IMR-90 (cell line): ENCODE results near the gene SS18. TPM values are rescaled to one million over a fixed set of nuclear protein-coding genes. Genes with fewer than 3 reads are reported as not detected.

Experiments
- ATAC-seq: fragments of 200-7000 bp; cut with Tn5 transposase; 2 replicates; pipeline ENCODE4 v1.9.1; 2020; ENCODE audit warnings: low read depth, mild to moderate bottlenecking, moderate library complexity
- BruUV-seq: library from RNA; stranded (reverse); fragments of 400-500 nt; replicated peaks from 2 replicates; lab custom pipeline; 2021; lab: Mats Ljungman, UMichigan
- CTCF ChIA-PET: fragments of 300-600 bp; formaldehyde crosslinking; extraction: SDS; loops from one replicate; lab custom pipeline; 2021; ENCODE audit warnings: antibody characterized with exemption; lab: Yijun Ruan, JAX
- POLR2A ChIA-PET: fragments of 300-600 bp; sonication (Branson Sonifier 250); formaldehyde crosslinking; loops from one replicate; lab custom pipeline; 2022; ENCODE audit warnings: antibody characterized with exemption; ENCODE audit not compliant: unreplicated experiment; lab: Charles Lee
- DNase-seq: peaks from one replicate; pipeline ENCODE4 v3.0.0; 2013
- H2AFZ ChIP-seq: replicated peaks from 2 replicates; pipeline ENCODE3; 2013; ENCODE audit warnings: low read length, mild to moderate bottlenecking; ENCODE audit not compliant: poor library complexity
- H2AK5ac ChIP-seq: 2 replicates; pipeline ENCODE4 v1.6.1; 2013; ENCODE audit warnings: low read depth, low read length, inconsistent platforms
- H2AK9ac ChIP-seq: replicated peaks from 2 replicates; pipeline ENCODE3; 2013; ENCODE audit warnings: mild to moderate bottlenecking, low read depth, low read length, moderate library complexity; ENCODE audit not compliant: poor library complexity
- H2BK120ac ChIP-seq: 2 replicates; pipeline ENCODE4 v1.6.1; 2013; ENCODE audit warnings: low read depth, low read length, inconsistent platforms
- H2BK15ac ChIP-seq: 3 replicates; pipeline ENCODE4 v1.6.1; 2013; ENCODE audit warnings: low read depth, low read length, inconsistent platforms
- H2BK20ac ChIP-seq: 2 replicates; pipeline ENCODE4 v1.6.1; 2013; ENCODE audit warnings: low read depth, mild to moderate bottlenecking, inconsistent platforms, low read length, moderate library complexity
- H2BK5ac ChIP-seq: 2 replicates; pipeline ENCODE4 v1.6.1; 2013; ENCODE audit warnings: mild to moderate bottlenecking, low read depth, low read length, inconsistent platforms; ENCODE audit not compliant: poor library complexity, severe bottlenecking
- H3K14ac ChIP-seq: replicated peaks from 2 replicates; pipeline ENCODE4 v1.6.1; 2013; ENCODE audit warnings: low read depth, low read length, inconsistent platforms
- H3K18ac ChIP-seq: 2 replicates; pipeline ENCODE4 v1.6.1; 2013; ENCODE audit warnings: low read depth, low read length, control low read depth
- H3K23ac ChIP-seq: 2 replicates; pipeline ENCODE4 v1.6.1; 2013; ENCODE audit warnings: low read depth, low read length, inconsistent platforms
- H3K27ac ChIP-seq: 2 replicates; pipeline ENCODE4 v1.5.1; 2013; ENCODE audit warnings: mild to moderate bottlenecking, control low read depth, low read length; ENCODE audit not compliant: insufficient read depth
- H3K27me3 ChIP-seq: 2 replicates; pipeline ENCODE4 v1.6.1; 2013; ENCODE audit warnings: low read length; ENCODE audit not compliant: control insufficient read depth, insufficient read depth
- H3K36me3 ChIP-seq: 2 replicates; pipeline ENCODE4 v1.6.1; 2013; ENCODE audit warnings: low read length, mixed read lengths; ENCODE audit not compliant: control insufficient read depth, insufficient read depth
- H3K4ac ChIP-seq: 2 replicates; pipeline ENCODE4 v1.6.1; 2013; ENCODE audit warnings: low read depth, low read length, inconsistent platforms
- H3K4me1 ChIP-seq: 2 replicates; pipeline ENCODE4 v1.6.1; 2013; ENCODE audit warnings: low read length, mixed read lengths; ENCODE audit not compliant: control insufficient read depth, insufficient read depth
- H3K4me2 ChIP-seq: 2 replicates; pipeline ENCODE4 v1.6.1; 2013; ENCODE audit warnings: low read depth, mild to moderate bottlenecking, control low read depth, low read length, moderate library complexity
- H3K4me3 ChIP-seq: 2 replicates; pipeline ENCODE4 v1.5.1; 2013; ENCODE audit warnings: low read depth, mild to moderate bottlenecking, control low read depth, low read length, moderate library complexity; ENCODE audit not compliant: insufficient read depth
- H3K56ac ChIP-seq: 2 replicates; pipeline ENCODE4 v1.6.1; 2013; ENCODE audit warnings: low read length, inconsistent platforms; ENCODE audit not compliant: insufficient read depth; ENCODE audit errors: extremely low read depth
- H3K79me1 ChIP-seq, 2 experiments: 2 replicates each; pipeline ENCODE4 v1.6.1; 2013; ENCODE audit warnings: low read length in 2 of 2, inconsistent platforms in 1 of 2, low read depth in 1 of 2
- H3K9ac ChIP-seq: 2 replicates; pipeline ENCODE4 v1.6.1; 2013; ENCODE audit warnings: low read depth, low read length, control low read depth
- H3K9me1 ChIP-seq: 2 replicates; pipeline ENCODE4 v1.6.1; 2013; ENCODE audit warnings: low read length, inconsistent platforms; ENCODE audit not compliant: insufficient read depth
- H3K9me3 ChIP-seq: 2 replicates; pipeline ENCODE4 v1.6.1; 2013; ENCODE audit warnings: low read length; ENCODE audit not compliant: control insufficient read depth, insufficient read depth
- H4K20me1 ChIP-seq: 2 replicates; pipeline ENCODE4 v1.6.1; 2013; ENCODE audit warnings: low read length, inconsistent platforms; ENCODE audit not compliant: insufficient read depth
- H4K5ac ChIP-seq: 2 replicates; pipeline ENCODE4 v1.6.1; 2013; ENCODE audit warnings: mild to moderate bottlenecking, low read depth, low read length, control low read depth
- H4K8ac ChIP-seq, 2 experiments: 2 replicates each; pipeline ENCODE4 v1.6.1; 2013; ENCODE audit warnings: low read depth in 2 of 2, low read length in 2 of 2, control low read depth in 1 of 2, inconsistent platforms in 1 of 2
- H4K91ac ChIP-seq: 2 replicates; pipeline ENCODE4 v1.6.1; 2013; ENCODE audit warnings: low read depth, low read length, inconsistent platforms; ENCODE audit not compliant: insufficient read depth
- BHLHE40 ChIP-seq: fragments of 150-350 bp; IDR thresholded peaks from 2 replicates; pipeline ENCODE4 v1.6.1; 2016; ENCODE audit warnings: mild to moderate bottlenecking, low read depth, low read length
- MAFK ChIP-seq: IDR thresholded peaks from 2 replicates; pipeline ENCODE4 v1.6.1; 2012; ENCODE audit warnings: low read depth, low read length, improper control_type of control experiment
- POLR2A ChIP-seq: IDR thresholded peaks from 2 replicates; pipeline ENCODE4 v1.6.1; 2012; ENCODE audit warnings: mild to moderate bottlenecking, low read depth, low read length
- WGBS, 2 experiments: methylation state at CpG; one replicate each; pipeline versions ENCODE4 v1.1.5 to v1.1.7; 2013; ENCODE audit warnings: missing lambda C conversion rate in 2 of 2; ENCODE audit not compliant: insufficient read length in 1 of 2; ENCODE audit errors: extremely low coverage in 2 of 2; 5-methylcytosine and 5-hydroxymethylcytosine counted together
- dilution Hi-C: fragments of 300-500 bp; cut with HindIII; formaldehyde crosslinking; loops from one replicate; pipeline ENCODE4 v1.14.3; 2018; ENCODE audit warnings: low sequenced_read_pairs; ENCODE audit not compliant: unreplicated experiment
- in situ Hi-C: fragments of 300-500 bp; cut with MboI; formaldehyde crosslinking; loops from 3 replicates; pipeline ENCODE4 v1.14.3; 2019; ENCODE audit warnings: low sequenced_read_pairs, inconsistent platforms, mixed read lengths
- intact Hi-C: fragments of 100-400 bp; cut with micrococcal nuclease; formaldehyde crosslinking; loops from 2 replicates; pipeline ENCODE4 v1.10.0; 2022
- polyA plus RNA-seq, 3 experiments: library from polyadenylated mRNA; depleted of rRNA; stranded (reverse); fragments of >200 nt; gene quantifications; 2 replicates each; pipeline ENCODE4 v1.2.3, GENCODE V29; 2012; ENCODE audit warnings: low replicate concordance in 1 of 3
- total RNA-seq: library from RNA; depleted of rRNA; stranded (reverse); fragments of >200 nt; gene quantifications from 2 replicates; pipeline ENCODE4 v1.2.3, GENCODE V29; 2012

Gene SS18
- total and polyA plus RNA-seq, 2 of the 4 experiments (the other 2 are of a cell fraction), result 112 to 242 TPM

- no peaks in the 10 kb centered on the region for H3K9me3 ChIP-seq
- no TSS peak for BruUV-seq
- no peak overlapping the region for H2BK20ac ChIP-seq
- H2BK5ac ChIP-seq, result no peak overlapping the region
- TF ChIP-seq MAFK (peak; percentile 96), POLR2A (no peak), BHLHE40 (no peak)
- H2AK9ac ChIP-seq, result no peak overlapping the region
- no peak overlapping the region for H2BK15ac ChIP-seq
- H2AFZ ChIP-seq, result no peak overlapping the region
- ChIA-PET POLR2A (no interaction called here), CTCF (no interaction called here)
- no peak overlapping the region for H3K18ac ChIP-seq
- no peak overlapping the region for H4K5ac ChIP-seq
- no peak overlapping the region for H3K4me3 ChIP-seq
- no peaks in the 10 kb centered on the region for H3K27me3 ChIP-seq
- H4K91ac ChIP-seq, result no peak overlapping the region
- H2AK5ac ChIP-seq, result no peak overlapping the region
- H3K4me1 ChIP-seq, result no peaks in the 10 kb centered on the region
- no peak overlapping the region for H3K14ac ChIP-seq
- no peak overlapping the region for H3K4ac ChIP-seq
- H4K8ac ChIP-seq, result no peak overlapping the region
- no peak overlapping the region for H3K27ac ChIP-seq
- H3K23ac ChIP-seq, result no peak overlapping the region
- peaks cover 5% of the 10 kb centered on the region; the same call in 1 of the 2 replicates for H3K9me1 ChIP-seq
- no peak overlapping the region for H2BK120ac ChIP-seq
- peaks cover 19 to 41% of the 10 kb centered on the region in 2 experiments for H3K79me1 ChIP-seq
- H3K36me3 ChIP-seq, result peaks cover 16% of the 10 kb centered on the region
- WGBS, 2 experiments, result no CpG with 5 or more reads among the region's 3 CpGs
- ATAC-seq (no peak), DNase-seq (no peak)
- H4K20me1 ChIP-seq, result no peaks in the 10 kb centered on the region; the same call in none of the 2 replicates
- in situ Hi-C loops, result no loop called here
- no peak overlapping the region for H3K9ac ChIP-seq
- no peak overlapping the region for H3K4me2 ChIP-seq
- intact Hi-C loops, result no loop called here
- H3K56ac ChIP-seq, result no peak overlapping the region
- dilution Hi-C loops, result no loop called here
Measured at GRCh38 chr18:26083099-26083498, 7.3 kb downstream of the SS18 start.
